Suppressor macrophage (primary cell): ENCODE data around the gene TATDN2.

Source experiments
- DNase-seq, 4 experiments: peaks; one replicate each; pipeline ENCODE4 v3.0.0-alpha.2; 2020 to 2022
- total RNA-seq, 17 experiments: gene quantifications; one replicate each; lab custom pipeline; 2026; ENCODE audit warnings: mixed read lengths in 6 of 17, inconsistent platforms in 3 of 17; lab: John Stamatoyannopoulos, UW

Gene TATDN2, protein sequence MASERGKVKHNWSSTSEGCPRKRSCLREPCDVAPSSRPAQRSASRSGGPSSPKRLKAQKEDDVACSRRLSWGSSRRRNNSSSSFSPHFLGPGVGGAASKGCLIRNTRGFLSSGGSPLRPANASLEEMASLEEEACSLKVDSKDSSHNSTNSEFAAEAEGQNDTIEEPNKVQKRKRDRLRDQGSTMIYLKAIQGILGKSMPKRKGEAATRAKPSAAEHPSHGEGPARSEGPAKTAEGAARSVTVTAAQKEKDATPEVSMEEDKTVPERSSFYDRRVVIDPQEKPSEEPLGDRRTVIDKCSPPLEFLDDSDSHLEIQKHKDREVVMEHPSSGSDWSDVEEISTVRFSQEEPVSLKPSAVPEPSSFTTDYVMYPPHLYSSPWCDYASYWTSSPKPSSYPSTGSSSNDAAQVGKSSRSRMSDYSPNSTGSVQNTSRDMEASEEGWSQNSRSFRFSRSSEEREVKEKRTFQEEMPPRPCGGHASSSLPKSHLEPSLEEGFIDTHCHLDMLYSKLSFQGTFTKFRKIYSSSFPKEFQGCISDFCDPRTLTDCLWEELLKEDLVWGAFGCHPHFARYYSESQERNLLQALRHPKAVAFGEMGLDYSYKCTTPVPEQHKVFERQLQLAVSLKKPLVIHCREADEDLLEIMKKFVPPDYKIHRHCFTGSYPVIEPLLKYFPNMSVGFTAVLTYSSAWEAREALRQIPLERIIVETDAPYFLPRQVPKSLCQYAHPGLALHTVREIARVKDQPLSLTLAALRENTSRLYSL
- total RNA-seq = 4.6 to 23.2 (median 12.0) reads per million in 17 experiments

DNA sequence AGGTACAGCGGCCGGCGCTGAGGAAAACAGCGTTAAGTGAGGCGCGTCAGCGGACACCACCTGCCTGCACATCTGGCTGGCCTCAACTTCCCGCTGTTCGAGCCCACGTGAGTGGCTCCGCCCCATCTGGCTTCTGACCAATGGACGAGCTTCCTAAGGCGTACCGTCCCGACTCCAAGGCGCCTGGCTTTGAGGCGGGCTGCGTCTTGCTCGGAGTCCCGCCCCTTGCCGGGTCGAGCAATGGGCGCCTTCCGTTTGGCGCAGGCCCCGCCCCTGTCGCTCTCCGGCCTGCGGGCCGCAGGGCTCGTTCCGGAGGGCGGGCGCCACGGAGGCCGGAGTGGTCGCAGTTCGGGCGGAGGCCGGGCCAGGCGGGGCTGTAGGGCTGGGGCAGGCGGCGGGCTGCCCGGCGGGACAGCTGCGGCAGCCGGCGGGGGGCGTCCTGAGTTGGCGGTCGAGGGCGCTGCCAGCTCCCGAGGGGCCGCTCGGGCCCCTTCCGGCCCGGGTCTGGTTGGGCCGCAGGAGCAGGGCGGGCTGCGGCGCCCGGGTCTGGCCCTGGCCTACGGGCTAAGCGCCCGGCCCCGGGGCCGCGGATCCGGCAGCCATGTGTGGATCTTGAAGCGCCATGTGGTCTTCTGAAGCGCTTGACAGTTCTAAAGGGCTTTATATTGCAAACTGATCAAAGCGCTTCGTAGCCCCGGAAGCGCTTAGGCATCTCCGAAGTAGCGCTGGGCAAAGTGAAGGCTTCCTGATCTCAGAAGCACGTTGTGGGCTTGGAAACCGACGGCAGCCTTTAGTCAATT is at the start of gene TATDN2:
TATDN2 (plus strand) TSS at position 276 of the 800 bp plus-strand sequence. CDS start 742 bp downstream, outside the sequence.
- peak; percentile 91 to 97 (median 96) for DNase-seq

DNA sequence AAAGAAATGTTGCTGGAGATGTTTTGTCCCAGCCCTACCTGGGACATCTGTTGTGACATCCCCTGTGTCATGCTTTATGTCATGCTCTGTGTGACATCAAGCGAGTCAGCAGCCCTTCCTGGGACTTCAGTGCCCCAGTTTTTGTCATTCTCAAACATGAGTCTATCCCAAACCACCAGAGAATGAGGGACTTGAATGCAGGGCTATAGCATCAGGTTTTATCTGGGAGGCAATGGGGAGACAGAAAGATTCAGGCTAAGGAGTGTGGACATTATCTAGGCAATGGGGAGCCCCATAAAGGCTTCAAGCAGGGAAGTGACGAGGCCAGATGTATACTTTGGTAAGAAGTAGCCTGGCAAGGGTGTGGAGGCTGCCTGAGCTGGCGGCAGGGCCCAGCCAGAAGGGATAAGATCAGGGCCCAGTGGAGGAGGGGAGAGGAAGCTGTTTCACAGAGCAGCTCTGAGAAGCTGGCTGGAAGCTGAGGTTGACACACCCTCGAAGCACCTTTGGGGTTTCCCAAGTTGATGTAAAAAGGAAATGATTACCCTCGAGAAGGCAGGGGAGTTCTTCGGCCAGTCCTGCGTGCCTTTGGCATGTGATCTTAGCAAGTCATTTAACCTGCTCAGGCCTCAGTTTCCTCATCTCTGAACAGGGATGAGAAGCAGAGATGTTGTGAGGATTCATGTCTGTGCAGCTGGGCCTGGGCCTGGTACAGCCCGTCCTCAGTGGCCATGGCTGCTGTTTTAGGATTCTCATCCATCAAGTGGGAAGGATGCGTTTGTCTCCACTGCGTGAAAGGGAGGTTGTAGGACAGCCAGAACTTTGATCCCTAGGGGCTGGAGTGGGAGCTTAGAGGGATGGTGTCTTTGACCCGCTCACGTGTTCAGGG is 49.3 kb upstream of the TATDN2 start:
- DNase-seq = peak; percentile 40 to 68 (median 64)

DNA sequence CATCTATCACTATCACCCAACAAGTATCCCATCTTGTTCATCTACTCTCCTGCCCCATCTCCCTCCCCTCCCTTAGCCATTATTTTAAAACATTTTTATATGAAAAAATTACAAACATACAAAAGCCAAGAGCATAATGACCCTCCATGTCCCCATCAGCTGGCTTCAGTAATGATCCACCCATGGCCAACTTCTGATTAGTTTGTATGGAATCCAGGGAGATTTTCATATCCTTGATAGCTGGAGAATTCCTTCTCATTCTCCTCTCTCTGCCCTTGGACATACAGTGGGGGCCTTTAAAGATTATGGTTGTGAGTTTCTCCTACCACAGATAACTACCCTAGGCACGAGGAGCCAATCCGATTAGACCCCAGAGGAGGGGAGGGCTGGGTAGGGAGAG is 43.3 kb upstream of the TATDN2 start:
- DNase-seq = no peak

DNA sequence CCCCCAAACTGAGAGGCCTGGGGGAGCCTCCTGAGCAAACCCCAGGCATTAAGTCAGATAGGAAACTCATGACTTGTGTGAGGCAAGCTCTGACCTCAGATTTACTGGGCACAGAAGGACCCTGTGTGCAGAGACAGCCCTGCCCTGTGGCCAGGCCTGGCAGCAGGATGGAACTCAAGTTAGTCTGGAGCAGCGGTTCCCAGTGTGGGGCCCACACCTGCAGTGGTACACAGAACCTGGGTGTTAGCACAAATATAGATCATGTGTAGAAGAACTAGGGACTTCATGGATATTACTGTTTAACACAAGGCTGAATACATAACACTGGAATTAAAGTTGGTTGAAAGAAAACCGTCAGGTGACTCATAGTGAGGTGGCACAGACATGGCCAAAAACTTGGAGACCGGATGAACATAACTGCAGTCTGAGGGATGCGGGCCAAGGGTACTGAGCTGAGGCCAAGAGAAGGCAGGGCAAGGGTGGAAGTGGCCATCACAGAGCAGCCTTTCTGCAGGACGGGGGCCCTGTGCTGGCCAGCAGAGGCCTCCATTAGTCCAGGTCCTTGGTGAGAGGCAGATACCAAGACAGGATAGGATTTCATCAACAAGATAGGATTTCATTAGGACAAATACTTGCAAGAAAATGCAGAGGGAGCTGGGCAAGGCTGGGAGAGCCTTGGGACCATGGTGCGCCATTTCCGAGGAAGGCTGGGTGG is 42.7 kb upstream of the TATDN2 start:
- peak; percentile 64 to 82 (median 81) for DNase-seq

DNA sequence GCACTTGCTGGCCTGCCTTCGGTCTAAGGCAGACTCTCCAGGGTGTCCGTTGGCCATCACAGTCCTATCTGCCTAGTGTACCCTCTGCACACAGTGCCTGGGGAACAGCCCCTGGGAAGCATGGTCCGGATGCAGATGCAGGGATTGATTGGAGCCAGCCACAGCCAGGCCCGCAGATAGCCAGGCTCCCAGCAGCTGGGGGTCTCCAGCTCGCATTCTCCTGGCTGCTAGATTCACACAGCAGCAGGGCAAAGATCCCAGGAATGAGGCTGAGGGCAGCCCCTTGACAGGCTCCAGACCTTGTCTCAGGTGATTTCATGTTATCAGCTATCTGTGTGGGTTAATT is 42.1 kb upstream of the TATDN2 start:
- no peak for DNase-seq

DNA sequence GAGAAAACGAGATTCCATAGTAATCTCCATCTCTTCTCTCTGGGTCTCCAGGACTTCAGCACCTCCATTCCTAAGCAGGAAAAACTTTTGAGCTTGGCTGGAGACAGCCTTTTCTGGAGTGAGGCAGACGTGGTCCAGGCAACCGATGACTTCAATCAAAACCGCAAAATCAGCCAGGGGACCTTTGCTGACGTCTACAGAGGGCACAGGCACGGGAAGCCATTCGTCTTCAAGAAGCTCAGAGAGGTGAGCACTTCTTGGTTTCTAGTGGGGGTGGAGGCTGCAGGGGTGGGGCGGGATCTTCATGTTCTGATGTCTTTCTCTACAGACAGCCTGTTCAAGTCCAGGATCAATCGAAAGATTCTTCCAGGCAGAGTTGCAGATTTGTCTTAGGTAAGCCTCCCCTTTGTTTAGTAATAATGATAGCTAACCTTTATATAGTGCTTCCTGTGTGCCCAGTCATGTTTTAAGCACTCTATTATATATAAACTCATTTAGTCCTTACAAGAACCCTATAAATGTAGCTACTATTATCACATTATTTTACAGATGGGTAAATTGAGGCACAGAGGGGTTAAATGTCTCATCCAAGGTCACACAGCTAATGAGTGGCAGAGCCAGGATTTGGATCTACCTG is 35.0 kb upstream of the TATDN2 start:
- no peak for DNase-seq

DNA sequence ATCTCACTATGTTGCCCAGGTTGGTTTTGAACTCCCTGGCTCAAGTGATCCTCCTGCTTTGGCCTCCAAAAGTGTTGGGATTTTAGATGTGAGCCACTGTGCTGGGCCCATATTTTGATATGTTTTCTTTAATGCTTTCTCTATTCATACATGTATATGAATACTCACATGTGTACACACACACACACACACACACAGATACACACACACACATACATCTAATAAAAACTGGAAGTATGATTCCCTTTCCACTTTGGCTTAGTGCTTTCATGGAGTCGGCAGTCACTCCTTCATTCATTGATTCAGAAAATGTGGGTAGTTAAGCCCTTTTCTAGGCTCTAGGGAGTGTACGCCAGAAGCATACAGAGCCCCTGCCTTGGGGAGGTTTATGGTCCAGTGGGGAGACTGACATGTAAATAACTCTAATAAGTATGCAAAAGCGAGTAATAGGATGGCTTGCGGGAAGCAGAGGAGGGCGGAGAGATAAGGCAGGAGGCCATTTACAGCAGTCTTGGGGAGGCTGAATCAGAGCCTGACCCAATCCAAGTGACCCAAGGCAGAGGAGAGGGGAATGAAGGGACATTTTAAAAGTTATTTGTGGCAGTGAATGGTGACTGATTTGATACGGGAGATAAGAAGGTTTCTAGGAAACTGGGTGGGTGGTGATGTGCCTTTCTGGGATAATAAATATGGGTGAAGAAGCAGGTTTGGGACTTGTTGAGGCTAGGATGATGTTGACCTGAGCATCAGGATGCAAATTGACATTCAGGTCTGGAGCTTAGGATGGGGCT is 32.5 kb upstream of the TATDN2 start:
- DNase-seq = no peak

DNA sequence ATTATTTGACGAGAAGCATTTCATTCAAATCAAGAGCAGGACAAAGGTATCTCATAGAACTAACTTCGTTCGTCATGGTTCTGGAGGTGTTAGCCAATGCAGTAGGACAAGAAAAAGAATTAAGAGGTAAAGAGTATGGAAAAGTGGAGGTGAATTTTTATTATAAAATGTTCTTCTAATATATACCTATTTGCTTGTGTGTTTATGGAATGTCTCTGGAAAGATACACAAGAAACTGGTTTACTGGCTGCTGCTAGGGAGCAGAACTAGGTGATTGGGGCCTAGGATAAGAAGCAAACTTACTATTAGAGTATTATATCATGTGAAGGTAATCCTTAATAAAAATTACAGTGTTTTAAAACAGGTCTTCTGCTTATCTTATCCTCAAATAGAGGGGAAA is 30.9 kb upstream of the TATDN2 start:
- no peak for DNase-seq

DNA sequence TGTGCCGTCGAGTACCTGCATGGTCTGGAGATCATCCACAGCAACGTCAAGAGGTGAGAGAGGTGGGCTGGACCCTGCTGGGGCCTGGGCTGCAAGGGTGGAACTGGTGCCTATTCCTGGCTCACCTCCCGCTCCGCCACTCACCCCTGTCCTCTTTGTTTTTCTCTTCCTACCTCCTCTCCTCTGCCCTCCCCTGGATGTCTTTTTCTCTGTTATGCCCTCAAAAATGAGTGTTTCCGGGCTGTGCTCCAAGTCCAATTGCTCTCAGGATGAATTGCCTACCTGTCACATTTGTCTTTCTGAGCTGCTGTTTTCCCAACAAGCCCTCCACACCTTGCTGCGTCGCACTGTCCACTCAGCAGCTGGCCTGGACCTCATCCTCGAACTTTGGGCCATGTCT is 28.5 kb upstream of the TATDN2 start:
- no peak for DNase-seq

DNA sequence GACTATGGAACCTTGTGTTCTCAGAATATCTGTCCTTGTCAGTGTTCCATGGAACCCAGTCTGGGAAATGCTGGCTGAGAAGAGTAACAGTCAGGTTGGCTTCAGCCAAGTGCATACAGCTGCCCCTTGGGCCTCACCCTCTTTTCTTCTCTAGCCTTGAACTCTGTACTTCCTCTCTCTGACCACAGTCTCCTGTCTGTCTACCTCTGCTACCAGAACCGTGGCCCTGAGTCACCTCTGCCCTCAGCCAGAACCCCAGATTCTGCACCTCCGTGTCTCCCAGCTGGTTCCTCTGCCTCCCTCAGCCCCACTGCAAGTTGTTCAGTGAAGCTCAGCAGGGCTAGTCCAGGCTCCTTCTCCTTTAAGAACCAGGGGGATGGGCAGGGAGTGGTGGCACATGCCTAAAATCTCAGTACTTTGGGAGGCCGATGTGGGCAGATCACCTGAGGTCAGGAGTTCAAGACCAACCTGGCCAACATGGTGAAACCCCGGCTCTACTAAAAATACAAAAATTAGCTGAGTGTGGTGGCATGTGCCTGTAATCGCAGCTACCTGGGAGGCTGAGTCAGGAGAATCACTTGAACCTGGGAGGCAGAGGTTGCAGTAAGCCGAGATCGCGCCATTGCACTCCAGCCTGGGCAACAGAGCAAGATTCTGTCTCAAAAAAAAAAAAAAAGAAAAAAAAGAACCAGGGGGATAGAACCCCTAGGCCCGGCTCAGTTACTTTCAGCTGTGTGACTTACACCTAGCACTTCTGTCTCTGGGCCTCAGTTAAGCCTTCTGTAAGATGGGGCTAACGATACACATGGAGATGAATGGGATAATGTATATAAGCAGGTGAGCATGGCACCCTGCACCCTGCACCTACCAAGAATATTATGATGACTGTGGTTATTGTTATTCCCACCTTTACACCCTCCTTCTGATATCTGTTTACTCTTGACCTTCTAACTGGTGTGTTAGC is 24.3 kb upstream of the TATDN2 start:
- peak in 3 of 4 experiments; percentile 31 to 54 (median 46) for DNase-seq

DNA sequence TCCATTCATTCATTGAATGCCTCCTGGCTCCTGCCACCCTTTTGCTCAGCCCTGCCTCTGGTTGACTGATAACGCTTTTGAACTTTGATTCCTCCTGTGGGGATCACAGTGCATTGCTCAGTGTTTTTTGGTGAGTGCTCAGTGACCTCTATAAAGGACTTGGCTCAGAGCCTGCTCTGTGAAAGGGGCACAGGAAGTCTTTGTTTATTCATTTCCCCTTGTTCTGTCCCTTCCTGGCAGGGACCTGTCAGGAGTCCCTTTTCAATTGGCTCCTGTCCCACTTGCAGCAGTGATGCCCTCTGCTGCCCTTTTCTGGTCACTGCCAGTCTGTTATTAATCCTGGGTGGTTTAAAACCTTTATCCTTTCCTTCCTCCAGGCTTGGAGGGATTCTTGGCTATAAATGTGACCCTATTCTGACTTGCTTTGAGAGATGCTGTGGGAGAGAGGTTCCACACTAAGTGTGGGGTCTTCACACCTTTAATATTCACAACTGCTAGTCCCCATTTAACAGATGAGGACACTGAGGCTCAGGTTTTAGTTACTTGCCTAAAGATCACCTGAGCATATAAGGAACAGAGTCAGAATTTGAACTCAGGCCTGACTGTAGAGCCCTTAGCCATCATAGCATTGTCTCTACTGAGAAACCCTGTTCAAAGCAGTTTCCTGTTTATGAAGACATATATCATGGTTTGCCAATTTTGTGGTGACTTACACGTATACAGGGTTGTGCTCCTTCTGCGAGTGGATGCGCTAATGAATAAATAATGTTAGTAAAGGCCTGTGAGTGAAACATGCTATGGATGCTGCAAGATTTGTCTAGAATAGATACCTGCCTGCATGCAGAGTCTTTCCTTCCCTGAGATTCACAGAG is 23.2 kb upstream of the TATDN2 start:
- peak; percentile 83 to 90 (median 86) for DNase-seq

DNA sequence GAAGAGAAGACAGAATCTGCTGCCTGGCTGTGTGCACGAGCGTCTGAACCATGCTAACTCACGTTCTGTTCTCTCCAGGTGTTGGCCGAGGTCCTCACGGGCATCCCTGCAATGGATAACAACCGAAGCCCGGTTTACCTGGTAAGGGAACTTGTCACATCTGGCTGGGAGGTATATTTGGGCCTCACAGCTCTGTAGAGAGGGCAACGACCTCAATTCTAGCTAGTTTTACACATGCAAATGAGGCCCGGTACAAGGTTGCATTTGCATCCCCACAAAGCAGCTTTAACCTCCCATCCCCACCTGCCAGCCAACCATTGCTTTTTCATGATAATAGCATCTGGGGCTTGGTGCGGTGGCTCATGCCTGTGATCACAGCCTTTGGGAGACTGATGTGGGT is 22.0 kb upstream of the TATDN2 start:
- DNase-seq = no peak

DNA sequence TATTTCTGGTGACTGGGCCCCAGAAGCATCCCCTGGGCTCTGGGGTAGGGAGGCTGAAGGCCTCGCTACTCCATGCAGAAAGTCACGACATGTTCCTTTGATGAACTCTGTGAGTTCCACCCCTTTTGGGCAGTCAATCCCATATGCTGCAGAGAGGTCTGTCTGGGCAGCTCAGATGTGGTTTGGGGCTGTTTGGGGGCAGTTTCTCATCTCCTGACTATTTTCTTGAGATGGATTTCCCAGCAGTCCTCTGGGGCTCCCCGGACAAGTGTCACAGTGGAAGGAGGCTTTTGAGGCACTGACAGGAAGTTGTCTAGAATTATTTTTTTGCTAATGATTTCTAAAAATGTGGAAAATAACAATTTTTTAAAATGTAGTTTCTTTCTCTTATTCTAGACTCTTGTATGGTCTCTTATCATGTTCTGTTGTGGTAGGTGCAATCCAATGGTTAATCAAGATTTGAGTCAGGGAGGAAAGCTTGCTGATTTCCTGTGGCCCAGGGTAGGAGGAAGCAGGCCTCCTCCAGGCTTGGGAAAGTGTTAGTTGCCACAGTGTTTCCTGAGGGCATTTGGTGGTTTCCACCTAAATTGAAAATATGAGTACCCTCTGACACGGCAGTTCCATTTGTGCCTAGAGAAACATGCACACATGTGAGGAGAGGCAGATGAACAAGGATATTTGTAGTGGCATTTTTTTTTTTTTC is 19.9 kb upstream of the TATDN2 start:
- peak; percentile 87 to 96 (median 90) for DNase-seq

DNA sequence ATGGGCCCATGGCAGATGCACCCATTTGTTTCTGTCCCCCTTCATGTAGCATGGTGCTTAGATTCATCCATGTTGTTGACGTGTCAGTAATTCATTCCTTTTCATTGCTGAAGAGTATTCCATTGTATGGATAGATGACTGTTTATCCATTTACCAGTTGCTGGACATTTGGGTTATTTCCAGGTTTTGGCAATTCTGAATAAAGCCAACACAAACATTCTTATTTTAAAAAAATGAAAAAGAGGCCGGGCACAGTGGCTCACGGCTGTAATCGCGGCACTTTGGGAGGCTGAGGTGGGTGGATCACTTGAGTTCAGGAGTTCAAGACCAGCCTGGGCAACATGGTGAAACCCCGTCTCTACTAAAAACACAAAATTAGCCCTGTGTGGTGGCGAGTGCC is 18.7 kb upstream of the TATDN2 start:
- no peak for DNase-seq

DNA sequence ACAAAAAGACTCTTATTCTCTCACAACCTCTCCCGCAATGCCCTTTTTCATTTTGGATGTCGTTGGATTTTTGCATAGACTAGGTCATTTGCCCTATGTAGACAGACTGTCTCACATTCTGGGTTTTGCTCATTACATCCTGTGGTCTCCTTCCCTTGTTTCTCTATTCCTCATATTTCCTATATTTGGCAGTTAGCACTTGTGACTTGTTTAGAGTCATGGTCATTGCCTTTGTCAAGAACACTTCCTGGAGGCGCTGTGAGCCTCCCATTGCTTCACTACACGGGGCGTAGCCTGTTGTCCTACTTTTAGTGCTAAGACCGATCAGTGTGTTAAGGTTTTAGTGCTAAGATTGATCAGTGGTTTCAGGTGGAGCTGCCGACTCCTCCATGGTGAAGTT is 16.1 kb upstream of the TATDN2 start:
- peak; percentile 88 to 96 (median 92) for DNase-seq

DNA sequence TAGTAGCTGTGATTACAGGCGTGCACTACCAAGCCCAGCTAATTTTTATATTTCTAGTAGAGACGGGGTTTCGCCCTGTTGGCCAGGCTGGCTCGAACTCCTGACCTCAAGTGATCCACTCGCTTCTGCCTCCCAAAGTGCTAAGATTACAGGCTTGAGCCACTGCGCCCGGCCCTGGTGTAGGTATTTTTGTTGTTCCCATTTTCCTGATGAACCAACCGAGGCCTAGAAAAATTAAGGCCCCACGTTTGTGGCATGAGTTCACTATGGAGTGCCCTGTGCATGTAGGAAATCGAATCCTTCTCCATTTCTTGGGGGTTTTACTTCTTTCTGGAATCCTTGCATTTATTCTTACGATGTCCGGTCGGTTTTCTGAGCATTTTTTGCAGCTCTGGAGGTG is 14.3 kb upstream of the TATDN2 start:
- no peak for DNase-seq
